ENCODE measurements around the gene E4F1.

- TF ChIP-seq GATA2 (IDR thresholded peaks at IDR 0.05; ENCODE audit: low read depth, low read length) (no peak; the same call in 1 of the 2 replicates), GATA3 (IDR thresholded peaks at IDR 0.05; ENCODE audit: low read depth, low read length) (no peak)
Measured at GRCh38 chr16:2205104-2205966, 18.1 kb upstream of the E4F1 start, which contains the start of gene MLST8.

All from SH-SY5Y (cell line).